Naive thymus-derived CD8-positive, alpha-beta T cell (primary cell): ENCODE measurements around the gene TSSC4. TPM values are rescaled to one million over a fixed set of nuclear protein-coding genes. Genes with fewer than 3 reads are reported as not detected.

ENCODE experiments used
- ATAC-seq, 2 donors: fragments of 150-1000 bp; cut with Tn5 transposase in 1 of 2; sonication (Bioruptor Pico), chemical (Tn5 transposase) in 1 of 2; 1 replicate in 1 of 2; 2 replicates in 1 of 2; pipeline ENCODE4 v1.10.0; 2021; ENCODE audit warnings: mild to moderate bottlenecking in 2 of 2, moderate library complexity in 2 of 2
- POLR2A ChIA-PET: fragments of 350-600 bp; sonication (Branson Sonifier 250); formaldehyde crosslinking; loops from one replicate; lab custom pipeline; 2021; ENCODE audit warnings: antibody characterized with exemption; lab: Charles Lee
- DNase-seq, 10 donors: peaks; one replicate each; pipeline versions ENCODE4 v3.0.0 to v3.0.0-alpha.2; 2020 to 2022
- H3K27ac Mint-ChIP-seq, 10 donors: one replicate each; pipeline ENCODE4 v1.8.0; 2020 to 2022; ENCODE audit warnings: mild to moderate bottlenecking in 10 of 10, mixed read lengths in 10 of 10, moderate library complexity in 4 of 10, inconsistent platforms in 1 of 10
- H3K27me3 Mint-ChIP-seq, 5 donors: one replicate each; pipeline ENCODE4 v1.8.0; 2021 to 2022; ENCODE audit warnings: mixed read lengths in 5 of 5
- H3K36me3 Mint-ChIP-seq, 3 donors: one replicate each; pipeline ENCODE4 v1.8.0; 2020 to 2022; ENCODE audit warnings: mixed read lengths in 3 of 3, mild to moderate bottlenecking in 2 of 3, inconsistent platforms in 1 of 3
- H3K4me1 Mint-ChIP-seq, 4 donors: one replicate each; pipeline ENCODE4 v1.8.0; 2021 to 2022; ENCODE audit warnings: mixed read lengths in 4 of 4
- H3K4me3 Mint-ChIP-seq, 10 donors: one replicate each; pipeline ENCODE4 v1.8.0; 2020 to 2022; ENCODE audit warnings: mild to moderate bottlenecking in 10 of 10, mixed read lengths in 10 of 10, moderate library complexity in 6 of 10, inconsistent platforms in 1 of 10
- H3K9me3 Mint-ChIP-seq, 9 donors: one replicate each; pipeline ENCODE4 v1.8.0; 2020 to 2022; ENCODE audit warnings: mixed read lengths in 9 of 9, mild to moderate bottlenecking in 3 of 9, inconsistent platforms in 1 of 9, moderate library complexity in 1 of 9
- polyA plus RNA-seq, 3 donors: library from polyadenylated mRNA; unstranded; fragments of 300-500 nt; fragmentation: Illumina TruSeq; gene quantifications; one replicate each; pipeline ENCODE4 v1.2.3, GENCODE V29; 2021
- total RNA-seq, 8 experiments: library from RNA in 2 of 8; stranded (reverse) in 2 of 8; gene quantifications; one replicate each; pipeline ENCODE4 v1.2.3 and lab custom pipeline; 2021 to 2026

Gene TSSC4
- total and polyA plus RNA-seq, 5 experiments from 2014 or later: 49.0 to 68.3 (median 56.6) TPM

GRCh38 chr11:2382936-2383851, 17.4 kb upstream of the TSSC4 start:
- POLR2A ChIA-PET: interaction anchor here (1.1 kb wide), 1 partner anchor 17 kb away, joined by 4 read pairs; the partner anchor contains the start of gene TSSC4
- Mint-ChIP-seq H3K9me3 (no peaks in the 10 kb centered on the region), H3K36me3 (peaks cover 0 to 2% (median 2%) of the 10 kb centered on the region in 3 donors), H3K4me3 (peak overlapping the region in 2 of 10 donors; percentile 15 to 18), H3K4me1 (peaks cover 26 to 86% (median 82%) of the 10 kb centered on the region in 4 donors), H3K27ac (peak overlapping the region in 8 of 10 donors; percentile 31 to 72 (median 48)), H3K27me3 (no peaks in the 10 kb centered on the region)
- ATAC-seq (no peak), DNase-seq (peak in 1 of 10 donors; percentile 6)

GRCh38 chr11:2383852-2384804, 16.4 kb upstream of the TSSC4 start:
- ATAC-seq: peak in 1 of 2 donors; percentile 5
- DNase-seq: peak in 3 of 10 donors; percentile 16 to 37 (median 22)
- peaks cover 0 to 2% (median 2%) of the 10 kb centered on the region in 3 donors for H3K36me3 Mint-ChIP-seq
- peak overlapping the region in 6 of 10 donors; percentile 14 to 78 (median 58) for H3K27ac Mint-ChIP-seq
- H3K27me3 Mint-ChIP-seq: no peaks in the 10 kb centered on the region
- no peaks in the 10 kb centered on the region for H3K9me3 Mint-ChIP-seq
- peaks cover 27 to 85% (median 80%) of the 10 kb centered on the region in 4 donors for H3K4me1 Mint-ChIP-seq
- POLR2A ChIA-PET: no interaction called here
- H3K4me3 Mint-ChIP-seq: peak overlapping the region in 5 of 10 donors; percentile 20 to 77 (median 56)

- Mint-ChIP-seq H3K27me3 (no peaks in the 10 kb centered on the region), H3K27ac (peak overlapping the region in 7 of 10 donors; percentile 34 to 88 (median 80)), H3K9me3 (no peaks in the 10 kb centered on the region), H3K4me1 (peaks cover 32 to 90% (median 83%) of the 10 kb centered on the region in 4 donors), H3K36me3 (peaks cover 0 to 2% (median 2%) of the 10 kb centered on the region in 3 donors), H3K4me3 (peak overlapping the region in 8 of 10 donors; percentile 1 to 77 (median 50))
- POLR2A ChIA-PET: interaction anchor here (2.9 kb wide), 1 partner anchor 8 kb away, joined by 18 read pairs; the partner anchor contains the start of gene CD81
- peak in 1 of 10 donors; percentile 1 for DNase-seq
- ATAC-seq: peak in 1 of 2 donors; percentile 13
These were observed 15.1 kb upstream of the TSSC4 start for GRCh38 chr11:2385156-2386151.

GRCh38 chr11:2386591-2386990, 14.0 kb upstream of the TSSC4 start:
- peaks cover 27 to 80% (median 74%) of the 10 kb centered on the region in 4 donors for H3K4me1 Mint-ChIP-seq
- DNase-seq: no peak
- no peaks in the 10 kb centered on the region for H3K9me3 Mint-ChIP-seq
- no peak for ATAC-seq
- peaks cover 0 to 3% (median 0%) of the 10 kb centered on the region in 3 donors for H3K36me3 Mint-ChIP-seq
- peak overlapping the region in 4 of 10 donors; percentile 28 to 75 (median 66) for H3K27ac Mint-ChIP-seq
- peak overlapping the region in 2 of 10 donors; percentile 41 to 77 for H3K4me3 Mint-ChIP-seq
- POLR2A ChIA-PET: interaction anchor here (0.6 to 2.9 kb wide), 4 partner anchors 9 to 522 kb away, joined by 3 to 18 read pairs (median 7); partner anchors contain the start of genes CD81 and TSSC4
- no peaks in the 10 kb centered on the region for H3K27me3 Mint-ChIP-seq

GRCh38 chr11:2387266-2387987, 13.1 kb upstream of the TSSC4 start:
- peak in 1 of 2 donors; percentile 20 for ATAC-seq
- Mint-ChIP-seq H3K27me3 (no peaks in the 10 kb centered on the region), H3K4me3 (peak overlapping the region in 4 of 10 donors; percentile 15 to 66 (median 24)), H3K4me1 (peaks cover 27 to 72% (median 68%) of the 10 kb centered on the region in 4 donors), H3K27ac (peak overlapping the region in 8 of 10 donors; percentile 18 to 74 (median 42)), H3K36me3 (peaks cover 0 to 3% (median 0%) of the 10 kb centered on the region in 3 donors), H3K9me3 (no peaks in the 10 kb centered on the region)
- POLR2A ChIA-PET: interaction anchor here (1.0 to 2.9 kb wide), 4 partner anchors 10 to 88 kb away, joined by 3 to 18 read pairs (median 7); partner anchors contain the start of genes CD81 and TSSC4
- peak in 1 of 10 donors; percentile 55 for DNase-seq

GRCh38 chr11:2388431-2389376, 11.8 kb upstream of the TSSC4 start:
- H3K4me3 Mint-ChIP-seq: peak overlapping the region in 2 of 10 donors; percentile 26 to 70
- H3K27me3 Mint-ChIP-seq: no peaks in the 10 kb centered on the region
- DNase-seq (no peak), ATAC-seq (peak in 1 of 2 donors; percentile 3)
- peaks cover 23 to 63% (median 56%) of the 10 kb centered on the region in 4 donors for H3K4me1 Mint-ChIP-seq
- peak overlapping the region; percentile 34 to 90 (median 70) for H3K27ac Mint-ChIP-seq
- POLR2A ChIA-PET: interaction anchor here (0.5 to 2.9 kb wide), 5 partner anchors 10 to 24 kb away, joined by 3 to 18 read pairs (median 4); partner anchors contain the start of genes CD81 and TSSC4
- no peaks in the 10 kb centered on the region for H3K9me3 Mint-ChIP-seq
- peaks cover 0 to 3% (median 0%) of the 10 kb centered on the region in 3 donors for H3K36me3 Mint-ChIP-seq

- Mint-ChIP-seq H3K36me3 (peaks cover 0 to 5% (median 0%) of the 10 kb centered on the region in 3 donors), H3K4me3 (peak overlapping the region in 5 of 10 donors; percentile 22 to 70 (median 34)), H3K27ac (peak overlapping the region; percentile 48 to 90 (median 74)), H3K27me3 (no peaks in the 10 kb centered on the region), H3K9me3 (no peaks in the 10 kb centered on the region), H3K4me1 (peaks cover 21 to 65% (median 51%) of the 10 kb centered on the region in 4 donors)
- peak in 1 of 2 donors; percentile 13 for ATAC-seq
- POLR2A ChIA-PET: interaction anchor here (0.7 to 1.2 kb wide), 2 partner anchors 11 to 12 kb away, joined by 3 to 4 read pairs; partner anchors contain the start of gene CD81
- DNase-seq: no peak
These were observed 11.0 kb upstream of the TSSC4 start for GRCh38 chr11:2389377-2390026.

GRCh38 chr11:2390091-2390724, 10.3 kb upstream of the TSSC4 start:
- Mint-ChIP-seq H3K27me3 (no peaks in the 10 kb centered on the region), H3K4me3 (peak overlapping the region in 2 of 10 donors; percentile 33 to 70), H3K36me3 (peaks cover 0 to 5% (median 0%) of the 10 kb centered on the region in 3 donors), H3K27ac (peak overlapping the region in 7 of 10 donors; percentile 51 to 90 (median 69)), H3K9me3 (no peaks in the 10 kb centered on the region), H3K4me1 (peaks cover 18 to 63% (median 44%) of the 10 kb centered on the region in 4 donors)
- DNase-seq: no peak
- no peak for ATAC-seq
- POLR2A ChIA-PET: interaction anchor here (1.2 kb wide), 1 partner anchor 12 kb away, joined by 4 read pairs; no protein-coding TSS in a partner anchor
